Glutamatergic neuron (in vitro differentiated cells): ENCODE results near the gene EEPD1. TPM values are rescaled to one million over a fixed set of nuclear protein-coding genes. Genes with fewer than 3 reads are reported as not detected.

Experiments
- DNase-seq: peaks from one replicate; pipeline ENCODE4 v3.0.0; 2022
- H3K27ac Mint-ChIP-seq: one replicate; pipeline ENCODE4 v1.8.0; 2020; ENCODE audit warnings: mild to moderate bottlenecking, mixed read lengths, inconsistent platforms; ENCODE audit not compliant: unreplicated experiment
- H3K27me3 Mint-ChIP-seq: one replicate; pipeline ENCODE4 v1.8.0; 2020; ENCODE audit warnings: mild to moderate bottlenecking, moderate library complexity, mixed read lengths, inconsistent platforms; ENCODE audit not compliant: unreplicated experiment
- H3K36me3 Mint-ChIP-seq: one replicate; pipeline ENCODE4 v1.8.0; 2020; ENCODE audit warnings: mild to moderate bottlenecking, mixed read lengths, inconsistent platforms; ENCODE audit not compliant: unreplicated experiment
- H3K4me1 Mint-ChIP-seq: one replicate; pipeline ENCODE4 v1.8.0; 2020; ENCODE audit warnings: mild to moderate bottlenecking, low read depth, mixed read lengths, inconsistent platforms; ENCODE audit not compliant: unreplicated experiment
- H3K4me3 Mint-ChIP-seq: one replicate; pipeline ENCODE4 v1.8.0; 2020; ENCODE audit warnings: mild to moderate bottlenecking, mixed read lengths, inconsistent platforms; ENCODE audit not compliant: unreplicated experiment
- H3K9me3 Mint-ChIP-seq: one replicate; pipeline ENCODE4 v1.8.0; 2020; ENCODE audit warnings: mild to moderate bottlenecking, moderate library complexity, mixed read lengths, inconsistent platforms; ENCODE audit not compliant: unreplicated experiment
- total RNA-seq: library from RNA; stranded (reverse); fragmentation: NEBNext Ultra II Directional; extraction: Animal tissue kit (Norgen Biotek cat#: 25700); gene quantifications from one replicate; pipeline ENCODE4 v1.2.1, GENCODE V29; 2021; ENCODE audit not compliant: unreplicated experiment
- TF ChIP-seq, protein P1 (sequence below): fragments of 200-600 bp; sonication (generic); IDR thresholded peaks from one replicate; pipeline ENCODE4 v1.5.0; 2021; ENCODE audit not compliant: partially characterized antibody, unreplicated experiment

EEPD1 gene
- total RNA-seq, 1 donor from 2014 or later = 63.9 TPM

DNA sequence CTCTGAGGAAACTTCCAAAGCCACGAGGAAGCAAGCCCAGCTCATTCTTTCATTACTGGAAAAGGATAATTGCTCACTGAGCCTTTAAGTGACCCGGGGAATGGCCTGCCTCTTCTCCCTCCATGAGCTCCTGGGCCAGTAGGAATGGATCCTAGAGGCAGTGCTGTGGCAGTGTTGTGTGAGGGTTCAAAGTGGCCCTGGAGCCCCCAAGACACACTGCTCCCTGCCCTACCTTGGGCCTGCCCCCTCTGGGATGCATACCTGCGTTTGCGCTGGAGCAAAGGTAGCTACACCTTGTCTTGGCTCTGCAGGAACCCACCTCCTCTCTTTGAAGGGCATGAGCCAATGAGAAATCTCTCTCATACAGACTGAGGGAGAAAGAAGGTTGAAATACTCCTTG is 120.8 kb downstream of the EEPD1 start:
- DNase-seq = no peak
- Mint-ChIP-seq H3K27ac (no peak overlapping the region), H3K36me3 (no peaks in the 10 kb centered on the region), H3K4me1 (peaks cover 30% of the 10 kb centered on the region), H3K4me3 (no peak overlapping the region), H3K27me3 (peaks cover 5% of the 10 kb centered on the region), H3K9me3 (peaks cover 5% of the 10 kb centered on the region)
- TF ChIP-seq, protein P1, sequence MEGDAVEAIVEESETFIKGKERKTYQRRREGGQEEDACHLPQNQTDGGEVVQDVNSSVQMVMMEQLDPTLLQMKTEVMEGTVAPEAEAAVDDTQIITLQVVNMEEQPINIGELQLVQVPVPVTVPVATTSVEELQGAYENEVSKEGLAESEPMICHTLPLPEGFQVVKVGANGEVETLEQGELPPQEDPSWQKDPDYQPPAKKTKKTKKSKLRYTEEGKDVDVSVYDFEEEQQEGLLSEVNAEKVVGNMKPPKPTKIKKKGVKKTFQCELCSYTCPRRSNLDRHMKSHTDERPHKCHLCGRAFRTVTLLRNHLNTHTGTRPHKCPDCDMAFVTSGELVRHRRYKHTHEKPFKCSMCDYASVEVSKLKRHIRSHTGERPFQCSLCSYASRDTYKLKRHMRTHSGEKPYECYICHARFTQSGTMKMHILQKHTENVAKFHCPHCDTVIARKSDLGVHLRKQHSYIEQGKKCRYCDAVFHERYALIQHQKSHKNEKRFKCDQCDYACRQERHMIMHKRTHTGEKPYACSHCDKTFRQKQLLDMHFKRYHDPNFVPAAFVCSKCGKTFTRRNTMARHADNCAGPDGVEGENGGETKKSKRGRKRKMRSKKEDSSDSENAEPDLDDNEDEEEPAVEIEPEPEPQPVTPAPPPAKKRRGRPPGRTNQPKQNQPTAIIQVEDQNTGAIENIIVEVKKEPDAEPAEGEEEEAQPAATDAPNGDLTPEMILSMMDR = no peak

GRCh38 chr7:36275735-36276284 is 122.8 kb downstream of the EEPD1 start:
- no peak for DNase-seq
- peaks cover 50% of the 10 kb centered on the region for H3K4me1 Mint-ChIP-seq
- H3K27ac Mint-ChIP-seq = no peak overlapping the region
- H3K4me3 Mint-ChIP-seq = no peak overlapping the region
- H3K36me3 Mint-ChIP-seq = no peaks in the 10 kb centered on the region
- TF ChIP-seq, protein P1 = no peak
- peaks cover 9% of the 10 kb centered on the region for H3K9me3 Mint-ChIP-seq
- peaks cover 11% of the 10 kb centered on the region for H3K27me3 Mint-ChIP-seq

GRCh38 chr7:36276428-36277248 is 123.6 kb downstream of the EEPD1 start:
- DNase-seq = no peak
- Mint-ChIP-seq H3K27me3 (peaks cover 9% of the 10 kb centered on the region), H3K36me3 (peaks cover 4% of the 10 kb centered on the region), H3K4me1 (peaks cover 57% of the 10 kb centered on the region), H3K27ac (no peak overlapping the region), H3K4me3 (no peak overlapping the region), H3K9me3 (peaks cover 9% of the 10 kb centered on the region)
- TF ChIP-seq, protein P1 = no peak

GRCh38 chr7:36277249-36277542 is 124.1 kb downstream of the EEPD1 start:
- TF ChIP-seq, protein P1 = no peak
- Mint-ChIP-seq H3K9me3 (peaks cover 9% of the 10 kb centered on the region), H3K4me3 (no peak overlapping the region), H3K27ac (no peak overlapping the region), H3K27me3 (peaks cover 9% of the 10 kb centered on the region), H3K36me3 (peaks cover 4% of the 10 kb centered on the region), H3K4me1 (peaks cover 59% of the 10 kb centered on the region)
- DNase-seq = no peak

- no peak for DNase-seq
- peaks cover 9% of the 10 kb centered on the region for H3K9me3 Mint-ChIP-seq
- peaks cover 12% of the 10 kb centered on the region for H3K27me3 Mint-ChIP-seq
- TF ChIP-seq, protein P1 = no peak
- H3K4me1 Mint-ChIP-seq = peaks cover 58% of the 10 kb centered on the region
- H3K27ac Mint-ChIP-seq = no peak overlapping the region
- peaks cover 4% of the 10 kb centered on the region for H3K36me3 Mint-ChIP-seq
- no peak overlapping the region for H3K4me3 Mint-ChIP-seq
These were observed 125.1 kb downstream of the EEPD1 start for GRCh38 chr7:36278069-36278619.
